CD14-positive monocyte (primary cell): Measurements from ENCODE around the gene RTL1. TPM values are rescaled to one million over a fixed set of nuclear protein-coding genes. Genes with fewer than 3 reads are reported as not detected.

ENCODE experiments used
- DNase-seq, 3 donors: peaks; one replicate each; pipeline ENCODE4 v3.0.0-alpha.2; 2011 to 2022
- H2AFZ ChIP-seq: 2 replicates; pipeline ENCODE4 v1.6.0; 2012; ENCODE audit warnings: mild to moderate bottlenecking, low read depth, low read length, inconsistent platforms; ENCODE audit not compliant: insufficient read depth, poor library complexity, severe bottlenecking
- H3K27ac ChIP-seq, 2 donors: 1 replicate in 1 of 2; 2 replicates in 1 of 2; pipeline ENCODE4 v1.5.1; 2012 to 2013; ENCODE audit warnings: low read length in 2 of 2, control low read depth in 1 of 2, inconsistent platforms in 1 of 2, low read depth in 1 of 2, mild to moderate bottlenecking in 1 of 2
- H3K27me3 ChIP-seq, 2 donors: one replicate each; pipeline versions ENCODE4 v1.6.0 to v1.6.1; 2011 to 2013; ENCODE audit warnings: low read length in 2 of 2; ENCODE audit not compliant: control insufficient read depth in 2 of 2, insufficient read depth in 2 of 2
- H3K36me3 ChIP-seq, 2 donors: replicated peaks in 1 of 2; 1 replicate in 1 of 2; 2 replicates in 1 of 2; pipeline versions ENCODE4 v1.5.1 to v1.6.1; 2012 to 2013; ENCODE audit warnings: low read length in 2 of 2, control low read depth in 1 of 2, inconsistent platforms in 1 of 2, mild to moderate bottlenecking in 1 of 2; ENCODE audit not compliant: insufficient read depth in 2 of 2, control insufficient read depth in 1 of 2
- H3K4me1 ChIP-seq, 2 donors: 1 replicate in 1 of 2; 2 replicates in 1 of 2; pipeline versions ENCODE4 v1.5.1 to v1.6.1; 2012 to 2013; ENCODE audit warnings: low read length in 2 of 2, control low read depth in 1 of 2, inconsistent platforms in 1 of 2, mild to moderate bottlenecking in 1 of 2, moderate library complexity in 1 of 2; ENCODE audit not compliant: insufficient read depth in 2 of 2, control insufficient read depth in 1 of 2
- H3K4me2 ChIP-seq: replicated peaks from 2 replicates; pipeline ENCODE3; 2012; ENCODE audit warnings: low read length, moderate library complexity, mild to moderate bottlenecking; ENCODE audit not compliant: poor library complexity, severe bottlenecking; ENCODE audit errors: extremely low read depth
- H3K4me3 ChIP-seq, 3 experiments: fragments of 200-600 bp in 1 of 3; sonication (generic) in 1 of 3; replicated peaks in 1 of 3; 1 replicate in 2 of 3; 2 replicates in 1 of 3; pipeline ENCODE4 v1.5.1; 2011 to 2013; ENCODE audit warnings: low read length in 3 of 3, mild to moderate bottlenecking in 3 of 3, control low read depth in 2 of 3, low read depth in 2 of 3, inconsistent platforms in 1 of 3, moderate library complexity in 1 of 3
- H3K79me2 ChIP-seq: 2 replicates; pipeline ENCODE4 v1.6.0; 2012; ENCODE audit warnings: mild to moderate bottlenecking, control low read depth, inconsistent platforms, low read length, moderate library complexity; ENCODE audit not compliant: insufficient read depth
- H3K9ac ChIP-seq: 2 replicates; pipeline ENCODE4 v1.6.0; 2017; ENCODE audit warnings: low read length, mild to moderate bottlenecking; ENCODE audit not compliant: insufficient read depth, poor library complexity, severe bottlenecking
- H3K9me3 ChIP-seq, 2 donors: replicated peaks in 1 of 2; 1 replicate in 1 of 2; 2 replicates in 1 of 2; pipeline versions ENCODE4 v1.5.1 to v1.6.1; 2012 to 2013; ENCODE audit warnings: low read length in 2 of 2, control low read depth in 1 of 2; ENCODE audit not compliant: control insufficient read depth in 1 of 2, insufficient read depth in 1 of 2
- H4K20me1 ChIP-seq: 2 replicates; pipeline ENCODE4 v1.6.0; 2012; ENCODE audit warnings: mild to moderate bottlenecking, low read length, control low read depth, moderate library complexity; ENCODE audit not compliant: insufficient read depth
- H3K27ac Mint-ChIP-seq, 7 donors: one replicate each; pipeline ENCODE4 v1.8.0; 2020; ENCODE audit warnings: mild to moderate bottlenecking in 7 of 7, mixed read lengths in 7 of 7, moderate library complexity in 6 of 7, inconsistent platforms in 2 of 7
- H3K27me3 Mint-ChIP-seq, 3 donors: one replicate each; pipeline ENCODE4 v1.8.0; 2021 to 2022; ENCODE audit warnings: low read depth in 3 of 3, mild to moderate bottlenecking in 3 of 3, mixed read lengths in 3 of 3, moderate library complexity in 3 of 3, inconsistent platforms in 1 of 3
- H3K36me3 Mint-ChIP-seq, 2 donors: one replicate each; pipeline ENCODE4 v1.8.0; 2020; ENCODE audit warnings: mixed read lengths in 2 of 2, inconsistent platforms in 1 of 2, mild to moderate bottlenecking in 1 of 2
- H3K4me1 Mint-ChIP-seq: one replicate; pipeline ENCODE4 v1.8.0; 2020; ENCODE audit warnings: mild to moderate bottlenecking, mixed read lengths
- H3K4me3 Mint-ChIP-seq, 2 donors: one replicate each; pipeline ENCODE4 v1.8.0; 2020; ENCODE audit warnings: mild to moderate bottlenecking in 2 of 2, mixed read lengths in 2 of 2, moderate library complexity in 1 of 2
- H3K9me3 Mint-ChIP-seq, 7 donors: one replicate each; pipeline ENCODE4 v1.8.0; 2020 to 2022; ENCODE audit warnings: mixed read lengths in 7 of 7, mild to moderate bottlenecking in 6 of 7, moderate library complexity in 6 of 7, inconsistent platforms in 2 of 7
- WGBS: methylation state at CpG from one replicate; pipeline ENCODE4 v1.1.5; 2013; ENCODE audit warnings: missing lambda C conversion rate; ENCODE audit not compliant: insufficient coverage; 5-methylcytosine and 5-hydroxymethylcytosine counted together
- intact Hi-C, 2 donors: fragments of 100-400 bp; cut with micrococcal nuclease; formaldehyde crosslinking; loops; one replicate each; pipeline versions ENCODE4 v1.15.0 to v1.15.1; 2023
- polyA plus RNA-seq, 3 donors: library from polyadenylated mRNA; depleted of rRNA in 1 of 3; unstranded in 2 of 3; stranded (reverse) in 1 of 3; fragments of 300-500 nt in 2 of 3; fragments of >200 nt in 1 of 3; fragmentation: Illumina TruSeq in 2 of 3; gene quantifications; 1 replicate in 2 of 3; 2 replicates in 1 of 3; pipeline ENCODE4 v1.2.3, GENCODE V29; 2012 to 2021
- TF ChIP-seq, protein P1 (sequence below): fragments of 200-600 bp; IDR thresholded peaks from one replicate; pipeline ENCODE4 v1.8.0; 2022; ENCODE audit warnings: antibody characterized with exemption, mild to moderate bottlenecking

RTL1 gene
- polyA plus RNA-seq, 3 donors, result not detected

DNA sequence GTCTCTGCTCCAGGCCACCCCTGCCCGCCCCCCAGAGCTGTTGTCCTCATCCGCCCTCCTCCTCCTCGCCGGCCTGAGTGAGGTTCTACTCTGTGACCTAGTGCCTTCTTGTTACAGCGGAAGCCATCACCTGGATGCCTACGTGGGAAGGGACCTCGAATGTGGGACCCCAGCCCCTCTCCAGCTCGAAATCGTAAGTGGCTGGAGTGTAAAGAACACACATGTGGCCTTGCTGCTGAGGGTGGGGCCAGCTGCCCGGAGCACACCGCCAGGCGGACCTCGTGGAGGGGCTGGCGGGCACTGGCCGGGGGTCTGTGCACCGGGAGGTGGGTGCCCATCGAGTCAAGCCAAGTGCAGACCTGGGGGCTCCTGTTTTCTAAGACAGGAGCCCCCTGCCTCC, 58.2 kb downstream of the RTL1 start:
- Mint-ChIP-seq H3K9me3 (no peaks in the 10 kb centered on the region), H3K27ac (no peak overlapping the region), H3K27me3 (peaks cover 0 to 2% (median under 1%) of the 10 kb centered on the region in 3 donors), H3K36me3 (no peaks in the 10 kb centered on the region), H3K4me3 (no peak overlapping the region), H3K4me1 (no peaks in the 10 kb centered on the region)
- no peak overlapping the region for H3K9ac ChIP-seq
- H3K36me3 ChIP-seq, result no peaks in the 10 kb centered on the region
- WGBS, result 96% methylated on average over 13 of the region's 17 CpGs
- no peaks in the 10 kb centered on the region for H3K9me3 ChIP-seq
- no peak for DNase-seq
- no peaks in the 10 kb centered on the region for H3K27me3 ChIP-seq
- no peaks in the 10 kb centered on the region for H3K79me2 ChIP-seq
- peaks cover 6 to 8% of the 10 kb centered on the region in 2 donors for H3K4me1 ChIP-seq
- H4K20me1 ChIP-seq, result no peaks in the 10 kb centered on the region
- no peak overlapping the region for H3K27ac ChIP-seq
- H2AFZ ChIP-seq, result no peak overlapping the region
- H3K4me3 ChIP-seq, result no peak overlapping the region
- no peak overlapping the region for H3K4me2 ChIP-seq
- TF ChIP-seq, protein P1, sequence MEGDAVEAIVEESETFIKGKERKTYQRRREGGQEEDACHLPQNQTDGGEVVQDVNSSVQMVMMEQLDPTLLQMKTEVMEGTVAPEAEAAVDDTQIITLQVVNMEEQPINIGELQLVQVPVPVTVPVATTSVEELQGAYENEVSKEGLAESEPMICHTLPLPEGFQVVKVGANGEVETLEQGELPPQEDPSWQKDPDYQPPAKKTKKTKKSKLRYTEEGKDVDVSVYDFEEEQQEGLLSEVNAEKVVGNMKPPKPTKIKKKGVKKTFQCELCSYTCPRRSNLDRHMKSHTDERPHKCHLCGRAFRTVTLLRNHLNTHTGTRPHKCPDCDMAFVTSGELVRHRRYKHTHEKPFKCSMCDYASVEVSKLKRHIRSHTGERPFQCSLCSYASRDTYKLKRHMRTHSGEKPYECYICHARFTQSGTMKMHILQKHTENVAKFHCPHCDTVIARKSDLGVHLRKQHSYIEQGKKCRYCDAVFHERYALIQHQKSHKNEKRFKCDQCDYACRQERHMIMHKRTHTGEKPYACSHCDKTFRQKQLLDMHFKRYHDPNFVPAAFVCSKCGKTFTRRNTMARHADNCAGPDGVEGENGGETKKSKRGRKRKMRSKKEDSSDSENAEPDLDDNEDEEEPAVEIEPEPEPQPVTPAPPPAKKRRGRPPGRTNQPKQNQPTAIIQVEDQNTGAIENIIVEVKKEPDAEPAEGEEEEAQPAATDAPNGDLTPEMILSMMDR, result no peak
- intact Hi-C loops, result no loop called here

DNA sequence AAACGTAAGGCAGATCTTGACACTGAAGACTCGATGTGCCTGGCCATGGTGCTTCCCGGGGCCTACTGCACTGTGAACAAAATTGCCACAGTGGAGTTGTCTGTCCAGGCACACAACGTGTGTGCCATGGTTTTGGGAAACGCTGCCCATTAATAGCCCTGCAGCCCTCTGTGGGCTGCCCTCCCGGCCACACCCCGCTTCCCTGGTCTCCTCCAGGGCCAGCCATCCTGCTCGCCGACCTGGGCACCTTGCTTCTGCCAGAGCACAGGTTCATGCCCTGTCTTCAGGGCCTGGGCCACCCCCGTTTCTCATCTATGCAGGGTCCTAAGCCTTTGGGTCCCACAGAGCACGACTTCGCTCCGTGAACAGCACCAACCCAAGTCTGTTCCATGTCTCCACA, 58.7 kb downstream of the RTL1 start:
- Histone ChIP-seq H3K79me2 (no peaks in the 10 kb centered on the region), H3K36me3 (no peaks in the 10 kb centered on the region), H4K20me1 (no peaks in the 10 kb centered on the region), H3K9me3 (no peaks in the 10 kb centered on the region), H3K27ac (no peak overlapping the region), H3K27me3 (no peaks in the 10 kb centered on the region), H2AFZ (no peak overlapping the region), H3K9ac (no peak overlapping the region), H3K4me1 (peaks cover 6 to 8% of the 10 kb centered on the region in 2 donors), H3K4me2 (no peak overlapping the region), H3K4me3 (no peak overlapping the region)
- H3K4me3 Mint-ChIP-seq, result no peak overlapping the region
- H3K36me3 Mint-ChIP-seq, result no peaks in the 10 kb centered on the region
- DNase-seq, result no peak
- no peaks in the 10 kb centered on the region for H3K9me3 Mint-ChIP-seq
- H3K27ac Mint-ChIP-seq, result no peak overlapping the region
- TF ChIP-seq, protein P1, result no peak
- 96% methylated on average over 13 of the region's 13 CpGs for WGBS
- H3K27me3 Mint-ChIP-seq, result peaks cover 0 to 2% (median 0%) of the 10 kb centered on the region in 3 donors
- no peaks in the 10 kb centered on the region for H3K4me1 Mint-ChIP-seq
- intact Hi-C loops, result no loop called here
